NCI-H2227 (cell line): Measurements from ENCODE around the gene HOXB4.

ENCODE experiments used
- DNase-seq: peaks from one replicate; lab custom pipeline; 2025; ENCODE audit not compliant: unreplicated experiment; lab: John Stamatoyannopoulos, UW

Gene HOXB4

DNA sequence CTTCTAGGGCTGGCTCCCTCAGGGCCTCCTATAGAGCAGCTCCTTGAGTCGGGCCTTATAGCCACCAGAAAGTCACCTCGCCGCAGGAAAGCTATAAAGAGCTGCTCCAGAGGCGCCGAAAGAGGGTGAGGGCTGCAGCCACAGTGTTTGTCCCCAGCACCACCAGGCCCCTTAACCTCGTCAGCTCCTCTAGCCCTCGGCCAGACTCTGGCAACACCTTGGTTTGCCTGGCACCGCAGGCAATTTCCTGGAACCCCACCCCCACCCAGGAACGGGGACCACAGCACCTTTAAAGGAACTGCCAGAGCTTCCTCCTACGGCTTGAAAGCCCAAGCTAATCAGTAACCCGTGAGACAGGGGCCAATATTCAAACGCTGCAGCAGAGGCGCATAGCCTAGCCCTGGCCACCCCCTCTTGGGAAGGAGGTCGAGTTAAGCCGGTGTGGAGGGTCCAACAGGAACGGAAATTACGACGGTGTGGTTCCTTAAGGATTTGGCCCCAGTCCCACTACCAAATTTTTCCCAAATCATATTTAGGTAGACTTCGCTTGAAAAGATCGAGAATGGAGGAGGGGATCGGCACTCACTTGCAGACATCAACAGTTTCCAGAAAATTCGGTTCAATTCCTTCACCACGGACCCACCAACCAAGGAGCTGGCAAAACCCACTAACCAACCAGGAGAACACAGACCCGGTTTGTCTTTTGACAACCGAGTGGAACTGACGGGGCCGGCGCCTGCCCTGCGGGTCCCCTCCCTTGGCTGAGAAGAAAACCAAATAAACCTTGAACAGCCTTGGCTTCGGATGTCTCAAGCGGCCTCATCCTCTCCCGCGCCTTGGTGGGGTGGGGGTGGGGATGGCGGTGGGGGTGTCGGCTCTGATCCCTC lies 23.6 kb upstream of the HOXB4 start:
- DNase-seq = no peak

DNA sequence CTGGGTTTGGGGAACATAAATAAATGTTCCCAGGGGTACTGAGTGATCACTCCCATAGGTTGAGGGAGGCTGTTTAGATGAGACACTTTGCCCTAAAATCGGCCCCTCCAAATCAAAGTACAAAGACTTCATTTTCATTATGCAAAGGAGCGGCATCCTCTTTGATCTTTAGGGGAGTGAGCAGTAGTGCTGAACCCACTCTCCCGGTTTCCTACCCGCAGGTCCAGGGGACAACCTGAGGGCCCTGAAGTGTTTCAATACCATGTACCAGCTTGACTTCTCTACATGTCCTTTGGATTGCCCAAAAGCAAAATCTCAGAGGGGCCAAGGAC lies 23.0 kb upstream of the HOXB4 start:
- no peak for DNase-seq

DNA sequence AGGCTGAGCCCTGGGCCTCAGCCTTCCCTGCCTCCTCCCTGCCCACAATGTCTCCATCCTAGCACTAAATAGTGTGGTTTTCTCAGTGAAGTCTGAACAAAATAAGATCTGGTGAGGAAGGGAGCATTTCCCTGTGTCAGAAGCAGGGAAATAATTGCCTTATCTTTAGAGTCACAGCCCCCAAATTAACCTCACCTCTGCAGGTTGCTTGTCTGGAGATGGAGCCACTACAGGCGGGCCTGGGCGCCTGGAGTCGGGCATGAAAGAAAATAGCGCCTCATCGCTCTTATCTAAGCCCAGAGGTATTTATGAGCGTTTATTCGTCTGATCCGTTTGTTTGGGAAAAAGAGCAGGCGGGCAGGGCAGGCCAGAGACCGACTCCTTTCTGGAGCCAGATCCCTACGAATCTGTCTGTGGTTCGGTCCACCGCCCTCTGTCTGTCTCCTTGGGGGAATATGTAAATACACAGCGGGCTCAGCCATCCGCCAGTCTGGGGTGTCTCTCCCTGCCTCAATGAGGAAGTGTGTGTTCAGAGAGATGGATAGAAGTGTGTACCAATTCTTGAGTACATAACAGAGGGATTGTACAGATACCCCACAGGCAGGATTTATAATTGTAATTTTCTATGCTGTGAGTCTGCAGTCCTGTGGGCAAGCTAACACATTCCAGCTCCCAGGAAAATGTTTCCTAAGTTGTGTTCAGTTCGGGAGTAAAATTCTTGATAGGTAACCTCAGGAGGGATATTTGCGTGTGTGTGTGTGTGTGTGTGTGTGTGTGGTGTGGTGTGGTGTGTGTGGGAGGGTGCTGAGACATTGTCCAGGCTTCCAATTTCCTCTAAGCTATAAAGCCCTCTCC lies 22.3 kb upstream of the HOXB4 start:
- no peak for DNase-seq

DNA sequence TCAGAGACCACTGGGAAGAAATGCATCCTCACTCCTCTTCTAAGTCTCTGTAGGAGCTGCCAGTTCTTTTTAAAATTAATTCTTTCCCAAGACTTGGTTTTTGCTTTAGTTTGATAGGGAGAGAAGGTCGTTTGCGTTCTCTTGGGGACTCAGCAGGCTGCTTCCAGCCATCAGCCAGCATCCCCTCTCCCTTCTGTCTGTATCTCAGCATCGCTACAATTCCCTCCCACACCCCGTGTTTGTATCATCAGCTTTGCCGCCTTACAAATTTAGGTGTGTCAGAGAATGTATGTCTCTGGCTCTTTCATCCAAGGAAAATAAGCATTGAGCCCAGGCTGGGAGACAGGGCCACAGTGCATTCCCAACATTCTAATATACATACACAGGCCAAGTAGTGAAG lies 21.2 kb upstream of the HOXB4 start:
- no peak for DNase-seq

DNA sequence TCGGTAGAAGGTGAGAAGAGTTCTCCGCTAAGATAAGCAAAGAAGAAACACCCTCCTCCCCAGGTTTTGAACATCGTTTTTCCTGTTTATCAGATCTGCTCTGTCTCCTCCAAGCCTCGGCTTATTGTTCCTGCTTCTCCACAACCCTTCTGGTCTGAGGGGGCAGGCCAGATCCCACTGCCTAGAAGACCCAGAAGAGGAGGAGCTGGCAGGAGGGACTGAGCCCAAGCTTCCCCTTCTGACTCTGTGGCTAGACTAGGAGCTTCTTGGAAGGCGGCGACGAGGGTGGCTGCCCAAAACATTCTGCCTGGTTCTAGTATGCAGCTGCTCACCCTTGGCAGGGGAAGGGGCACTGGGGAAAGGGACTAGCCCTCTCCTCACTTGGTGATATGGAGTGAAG lies 20.6 kb upstream of the HOXB4 start:
- no peak for DNase-seq

DNA sequence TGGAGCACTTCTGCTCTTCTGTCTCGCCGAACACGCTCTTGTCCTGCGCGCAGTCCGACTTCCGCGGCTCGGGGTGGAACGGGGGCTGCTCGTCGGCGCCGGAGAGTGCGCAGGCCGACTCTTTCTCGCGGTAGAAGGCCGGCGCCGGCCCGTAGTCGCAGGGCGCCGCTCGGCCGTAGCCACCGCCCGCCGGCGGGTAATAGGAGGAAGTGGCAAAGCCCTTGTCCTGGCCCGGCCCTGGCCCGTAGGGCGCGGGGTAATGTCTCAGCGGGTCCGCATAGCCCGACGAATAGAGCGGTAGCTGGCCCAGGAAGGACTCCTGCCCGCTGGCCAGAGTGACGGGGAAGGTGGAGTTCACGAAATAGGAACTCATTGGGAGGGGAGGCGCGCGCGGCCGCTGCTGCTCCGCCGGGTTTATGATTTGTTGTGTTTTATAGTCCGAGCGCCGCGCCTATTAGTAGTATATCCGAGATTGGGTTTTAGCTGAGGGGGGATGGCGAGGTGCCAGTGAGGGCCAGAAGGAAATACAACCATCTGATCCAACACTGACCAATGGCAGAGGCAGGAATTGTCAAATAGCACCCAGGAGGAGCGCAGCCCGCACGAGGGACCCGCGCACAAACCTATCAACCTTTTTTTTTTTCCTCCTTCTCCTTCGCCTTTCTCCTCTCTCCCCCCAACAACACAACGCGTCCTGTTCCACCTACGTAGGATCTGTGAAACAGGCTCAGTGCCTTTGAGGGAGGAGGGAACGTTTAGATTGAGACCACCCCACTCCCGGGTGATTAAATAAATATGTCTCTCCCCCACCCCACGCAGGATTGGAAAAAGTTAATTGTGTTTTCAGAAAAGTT lies 19.9 kb upstream of the HOXB4 start:
- peak; percentile 43 for DNase-seq

DNA sequence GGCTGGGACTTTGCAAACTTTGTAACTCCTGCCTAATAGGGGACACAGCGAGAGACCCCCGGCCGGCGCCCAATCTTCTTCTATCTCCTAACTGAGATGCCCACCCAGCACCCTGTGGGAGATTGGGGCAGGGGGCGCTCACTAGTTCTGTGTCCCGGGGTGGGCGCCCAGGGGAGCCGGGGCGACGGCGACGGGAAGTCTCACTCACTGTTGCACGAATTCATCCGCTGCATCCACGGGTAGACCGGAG lies 19.3 kb upstream of the HOXB4 start:
- no peak for DNase-seq

DNA sequence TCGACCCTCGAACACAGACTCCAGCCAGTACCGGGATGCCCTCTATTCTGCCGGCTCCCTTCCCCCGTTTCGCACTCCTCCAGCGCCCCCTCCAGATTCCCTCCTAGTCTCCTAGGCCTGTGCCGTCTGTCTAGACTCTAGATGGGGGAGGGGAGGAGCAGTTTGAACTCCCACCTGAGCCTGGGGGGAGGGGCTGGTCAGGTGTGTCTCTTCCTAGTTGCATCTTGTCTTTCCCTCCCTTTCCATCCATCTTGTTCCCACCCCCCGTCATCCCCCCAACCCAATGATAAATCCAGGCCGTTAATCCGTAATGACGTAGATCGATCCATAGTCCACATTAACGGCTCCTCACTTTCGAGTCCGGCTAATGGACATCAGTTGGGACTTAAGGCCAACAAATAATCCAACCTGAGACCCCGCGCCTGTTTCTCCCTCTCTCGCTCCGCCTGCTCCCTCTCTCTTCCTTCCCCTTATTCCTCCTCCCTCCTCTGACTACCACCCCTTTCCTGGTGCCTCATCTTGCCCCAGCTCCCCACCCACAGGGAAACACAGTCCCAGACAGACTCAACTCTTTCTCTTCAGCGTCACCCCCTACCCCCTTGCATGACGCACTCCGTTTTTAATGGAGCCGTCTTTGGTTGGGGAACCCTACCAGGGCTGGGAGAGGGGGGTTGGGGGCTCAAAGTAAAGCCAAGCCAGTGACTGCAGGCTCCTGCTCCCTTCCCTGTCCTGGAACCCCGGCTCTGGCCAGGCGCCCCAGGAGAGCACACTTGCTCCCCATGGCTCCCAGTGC lies 18.8 kb upstream of the HOXB4 start:
- no peak for DNase-seq

DNA sequence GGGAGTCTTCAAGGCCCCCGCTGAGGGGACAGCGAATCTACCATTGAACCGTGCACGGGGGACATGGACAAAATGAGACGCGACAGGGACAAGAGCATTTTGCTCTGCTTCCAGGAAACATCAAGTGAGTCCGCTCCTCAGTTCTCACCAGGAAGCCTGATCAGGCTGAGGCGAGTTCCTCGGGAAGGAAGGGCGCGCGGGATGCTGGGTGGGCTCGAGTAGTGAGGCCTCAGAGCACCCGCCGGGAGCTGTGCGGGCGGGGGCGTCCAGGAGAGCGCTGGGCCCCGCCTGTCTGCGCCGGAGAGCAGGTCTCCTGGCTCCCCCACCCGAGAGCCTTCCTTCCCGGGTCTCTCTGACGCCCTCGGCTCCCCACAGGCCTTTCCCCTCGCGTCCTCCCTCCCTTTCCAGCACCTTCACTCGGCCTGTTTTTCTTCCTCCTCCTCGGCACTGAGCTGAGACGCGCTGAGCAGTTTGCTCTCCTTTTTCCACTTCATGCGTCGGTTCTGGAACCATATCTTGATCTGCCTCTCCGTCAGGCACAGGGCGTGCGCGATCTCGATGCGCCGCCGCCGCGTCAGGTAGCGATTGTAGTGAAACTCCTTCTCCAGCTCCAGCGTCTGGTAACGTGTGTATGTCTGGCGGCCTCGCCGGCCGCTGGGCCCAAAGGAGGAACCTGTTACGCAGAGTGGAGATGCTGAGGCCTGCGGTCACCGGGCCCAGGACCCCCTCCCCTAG lies 18.0 kb upstream of the HOXB4 start:
- DNase-seq = peak; percentile 18

DNA sequence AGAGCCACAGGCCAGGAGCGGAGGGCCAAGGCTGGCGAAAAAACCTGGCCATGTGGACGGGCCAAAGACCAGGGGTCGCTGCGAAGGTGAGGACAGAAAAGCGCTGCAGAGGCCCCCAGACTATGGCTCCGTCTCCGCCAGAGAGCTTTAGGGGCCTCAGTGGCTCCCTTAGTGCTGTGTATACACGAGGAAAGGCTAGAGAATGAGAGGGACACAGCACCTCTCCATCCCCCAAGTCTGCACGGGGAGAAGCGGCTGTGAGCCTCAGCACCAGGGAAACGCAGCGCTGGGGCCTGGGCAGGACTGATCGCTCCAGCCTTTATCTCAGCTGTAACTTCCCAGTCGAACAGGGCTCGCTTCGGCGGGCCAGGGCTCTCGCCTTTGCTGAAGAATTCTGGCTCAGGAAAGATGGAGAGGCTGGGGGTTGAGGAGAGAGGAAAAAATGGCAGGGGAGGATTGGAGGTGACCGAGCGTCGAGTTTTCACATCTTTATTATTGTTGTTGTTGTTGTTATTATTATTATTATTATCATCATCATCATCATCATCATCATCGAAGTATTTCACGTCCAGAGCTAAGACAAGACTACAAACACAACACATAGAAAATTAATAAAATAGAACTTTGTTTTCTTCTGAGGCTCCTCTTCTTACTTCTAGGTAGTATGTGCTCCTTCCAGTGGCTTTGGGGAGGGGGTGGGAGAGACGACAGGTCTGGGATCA lies 17.3 kb upstream of the HOXB4 start:
- DNase-seq = no peak

DNA sequence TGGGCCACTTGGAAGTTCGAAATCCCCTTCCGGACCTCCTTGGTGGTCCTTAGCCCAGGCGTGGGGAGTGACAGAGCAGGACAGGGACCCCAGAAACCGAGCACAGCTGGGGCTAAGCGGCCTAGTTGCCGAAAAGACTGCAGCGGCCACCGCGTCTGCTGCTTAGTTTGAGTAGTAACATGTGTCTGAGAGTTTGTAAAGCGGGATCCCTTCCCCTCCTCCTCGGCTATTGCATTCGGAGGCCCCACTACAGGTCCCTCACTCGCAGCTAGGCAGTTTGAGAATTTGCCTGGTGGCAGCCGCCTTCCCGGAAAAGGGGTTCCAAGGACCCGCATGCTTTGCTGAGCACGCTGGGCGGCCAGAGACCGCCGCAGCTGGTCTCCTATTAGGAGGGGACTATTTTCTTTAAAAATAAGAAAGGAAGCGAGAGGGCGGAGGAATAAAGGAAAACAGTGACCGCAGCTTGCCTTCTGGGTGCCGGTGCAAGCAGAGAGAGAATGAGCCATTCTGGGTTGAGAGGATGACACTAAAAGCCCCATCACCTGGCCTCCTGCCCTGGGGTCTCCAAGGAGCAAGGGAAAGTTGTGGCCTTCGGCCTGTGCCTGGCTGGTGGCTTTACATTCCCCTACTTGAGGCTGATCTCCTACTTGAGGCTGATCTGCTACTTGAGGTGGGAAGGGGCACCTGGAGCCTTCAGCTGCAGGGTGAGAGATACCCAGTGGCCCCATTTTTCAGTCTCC lies 16.6 kb upstream of the HOXB4 start:
- DNase-seq = no peak

DNA sequence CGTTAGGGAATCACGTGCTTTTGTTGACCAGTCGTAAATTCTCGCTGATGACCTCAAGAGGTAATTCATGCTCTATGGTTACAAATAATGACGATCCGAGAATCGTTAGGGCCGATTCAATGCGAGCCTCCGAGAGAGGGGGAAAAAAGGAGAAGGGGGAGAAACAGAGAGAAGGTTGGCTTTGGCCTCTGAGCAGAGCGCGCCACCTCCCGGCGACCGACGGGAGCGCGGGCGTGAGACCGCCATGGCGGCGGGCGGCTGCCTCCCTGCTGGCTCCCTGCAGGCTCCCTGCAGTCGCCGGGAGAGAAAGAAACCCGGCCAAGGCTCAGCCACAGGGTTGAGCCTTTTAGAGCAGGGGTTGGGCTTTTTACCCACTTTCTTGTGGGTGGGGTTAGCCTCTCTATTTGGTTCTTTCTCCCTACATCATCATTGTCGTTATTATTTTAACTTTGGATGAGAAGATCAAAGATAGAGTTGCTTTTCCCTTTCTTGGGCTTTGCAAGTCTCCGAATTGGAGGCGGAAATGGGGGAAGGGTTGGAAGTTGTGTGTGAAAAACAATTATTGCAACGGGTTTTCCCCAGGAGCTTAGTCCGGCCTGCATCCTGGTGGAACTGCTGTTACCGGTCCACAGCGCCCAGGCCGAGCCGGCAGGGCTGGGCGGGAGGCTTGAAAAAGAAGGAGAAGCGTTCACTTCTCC lies 15.8 kb upstream of the HOXB4 start:
- DNase-seq = peak; percentile 90

DNA sequence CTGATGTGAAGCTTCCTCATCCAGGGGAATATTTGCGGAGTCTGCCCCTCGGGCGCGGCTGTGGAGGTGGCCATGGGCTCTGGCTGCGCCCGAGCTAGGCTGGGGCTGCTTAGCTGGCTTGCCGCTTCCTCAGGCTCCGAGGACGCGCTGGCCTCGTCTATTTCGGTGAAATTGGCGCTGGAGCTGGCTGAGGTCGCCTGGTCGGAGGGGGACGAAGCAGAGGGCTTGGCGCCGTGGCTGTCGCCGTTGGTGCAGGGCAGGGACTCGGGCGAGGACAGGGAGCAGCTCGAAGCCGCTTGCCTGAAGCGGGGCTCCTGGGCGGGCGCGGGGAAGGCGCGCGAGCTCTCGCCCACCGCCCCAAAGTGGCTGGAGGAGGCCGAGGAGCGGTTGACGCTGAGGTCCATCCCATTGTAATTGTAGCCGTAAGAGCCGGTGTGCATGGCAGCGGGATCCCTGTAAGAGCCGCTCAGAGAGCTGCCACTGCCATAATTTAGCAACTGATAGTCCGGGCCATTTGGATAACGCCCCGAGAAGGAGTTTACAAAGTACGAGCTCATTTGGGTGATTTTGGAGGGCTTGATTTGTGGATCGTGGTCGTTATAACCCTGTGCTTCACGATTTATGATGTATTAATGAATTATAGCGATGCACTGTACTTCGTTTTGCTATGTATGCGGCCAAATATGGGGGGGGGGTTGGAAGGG lies 15.1 kb upstream of the HOXB4 start, which contains the start of gene HOXB5:
HOXB5 (minus strand) TSS at position 654 of the 704 bp plus-strand sequence; CDS start at position 557, 97 bp downstream.
- peak; percentile 59 for DNase-seq

DNA sequence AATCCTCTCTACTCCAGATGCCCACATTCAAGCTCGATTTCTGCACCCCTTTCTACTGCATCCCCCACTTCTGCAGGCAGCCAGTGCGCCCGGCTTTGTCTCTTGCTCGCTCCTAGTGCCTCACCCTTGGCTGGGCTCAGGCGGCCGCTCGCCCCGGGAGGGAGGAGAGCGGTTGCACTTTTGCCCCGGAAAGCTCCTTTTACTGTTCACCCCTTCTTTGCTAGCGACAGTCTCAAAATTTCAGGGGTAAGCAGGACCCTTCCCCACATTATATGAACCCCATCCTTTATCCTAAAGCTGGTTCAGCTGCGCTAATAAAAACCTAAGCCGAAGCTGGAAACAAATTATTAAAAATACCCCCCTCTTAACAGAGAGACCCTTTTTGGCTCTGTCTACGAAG lies 14.4 kb upstream of the HOXB4 start:
- DNase-seq = no peak

DNA sequence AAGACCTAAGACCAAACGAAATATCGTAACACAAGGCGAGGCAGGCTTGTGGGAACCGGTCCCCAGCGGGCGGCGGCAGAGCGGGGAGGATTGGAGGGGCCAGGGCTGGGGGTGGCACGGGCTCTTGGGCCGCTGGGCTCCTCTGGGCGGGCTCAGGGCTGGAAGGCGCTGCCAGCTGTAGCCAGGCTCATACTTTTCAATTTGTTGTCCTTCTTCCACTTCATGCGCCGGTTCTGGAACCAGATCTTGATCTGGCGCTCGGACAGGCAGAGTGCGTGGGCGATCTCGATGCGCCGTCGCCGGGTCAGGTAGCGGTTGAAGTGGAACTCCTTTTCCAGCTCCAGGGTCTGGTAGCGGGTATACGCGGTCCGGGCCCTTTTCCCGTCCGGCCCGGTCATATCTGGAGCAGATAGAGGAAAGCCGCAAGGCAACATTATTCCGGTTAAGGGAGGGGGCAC lies 13.9 kb upstream of the HOXB4 start:
- no peak for DNase-seq

DNA sequence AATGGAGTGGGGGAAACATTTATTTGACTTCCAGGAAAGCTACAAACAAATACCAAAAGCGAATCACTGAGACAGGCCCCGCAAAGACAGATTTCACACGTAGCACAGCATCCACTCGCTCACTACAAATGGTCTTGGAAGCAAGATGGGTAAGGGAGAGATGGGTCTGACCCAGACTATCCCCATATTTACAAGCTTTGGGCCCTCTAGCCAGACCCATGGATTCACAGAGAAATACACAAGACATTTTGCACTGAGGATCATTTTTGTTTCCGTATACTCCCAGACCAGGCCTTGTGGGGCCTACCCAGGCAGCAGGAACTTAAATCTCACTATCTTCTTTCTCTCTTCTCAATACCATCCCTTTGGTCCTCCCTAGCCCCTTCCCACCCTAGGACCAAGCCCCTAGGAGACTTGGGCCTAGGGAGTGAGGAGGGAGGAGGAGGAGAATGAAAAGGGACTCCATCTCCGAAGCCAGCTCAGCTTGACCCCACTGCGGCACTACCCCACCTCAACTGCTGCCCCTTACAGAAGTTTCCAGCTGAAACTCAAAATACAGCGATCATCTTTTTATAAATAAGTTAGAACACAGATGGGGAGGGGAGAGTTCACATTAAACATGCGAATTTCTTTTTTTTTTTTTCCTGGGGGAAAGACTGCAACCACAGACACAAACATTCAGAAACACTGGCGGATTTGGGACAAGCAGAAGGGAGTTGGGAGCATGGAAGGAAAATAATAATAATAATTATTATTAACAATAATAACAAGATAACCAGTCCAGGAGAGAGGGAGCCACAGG lies 13.3 kb upstream of the HOXB4 start:
- DNase-seq = no peak
